ENCODE measurements around the gene TDRD1.

Gene TDRD1

DNA sequence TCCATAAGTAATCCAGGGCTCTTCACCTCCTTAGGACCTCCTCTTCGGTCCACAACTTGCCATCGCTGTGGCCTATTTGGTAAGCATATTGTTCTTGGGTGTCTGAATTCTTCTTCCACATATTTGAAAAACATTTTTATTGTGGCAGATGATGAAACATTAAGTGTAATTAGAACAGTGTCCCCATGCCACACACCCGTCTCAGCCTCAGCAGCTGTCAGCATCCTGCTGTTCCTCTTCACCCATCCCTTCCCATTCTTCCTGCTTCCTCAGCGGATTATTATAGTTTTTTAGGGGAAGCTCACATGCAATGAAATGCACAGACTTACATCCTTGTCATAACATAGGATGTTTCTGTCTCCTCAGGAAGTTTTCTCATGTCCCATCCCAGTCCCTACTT is 20.1 kb downstream of the TDRD1 start:
- no peak for TF ChIP-seq CSDC2 (CRISPR knock-in tag; IDR thresholded peaks at IDR 0.05)
- TF ChIP-seq ZFP3 (CRISPR knock-in tag; IDR thresholded peaks at IDR 0.05): no peak
- TF ChIP-seq ZNF70 (CRISPR knock-in tag; IDR thresholded peaks at IDR 0.05): no peak
- no peak for TF ChIP-seq PPARA (CRISPR knock-in tag; IDR thresholded peaks at IDR 0.05; ENCODE audit: borderline replicate concordance)
- no peak for TF ChIP-seq ZC3H10 (CRISPR knock-in tag; IDR thresholded peaks at IDR 0.05)
- ATAC-seq: no peak

DNA sequence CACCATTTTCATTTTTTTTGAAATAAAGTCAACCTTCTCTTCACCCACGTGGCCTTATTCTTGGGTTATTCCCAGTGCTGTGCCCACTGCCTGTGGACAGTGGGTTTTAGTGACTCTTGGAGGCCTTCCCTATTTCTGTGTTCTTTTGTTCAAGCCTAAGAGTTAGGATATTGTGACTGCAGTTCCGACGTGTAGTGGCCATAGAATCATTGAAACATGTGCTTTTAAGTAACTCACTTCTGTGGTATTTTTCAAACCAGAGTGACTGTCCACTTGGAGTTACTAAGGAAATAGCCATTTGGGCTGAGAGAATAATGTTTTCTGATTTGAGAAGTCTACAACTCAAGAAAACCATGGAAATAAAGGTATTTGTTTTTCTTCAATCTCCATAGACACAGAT is 23.7 kb downstream of the TDRD1 start:
- no peak for ATAC-seq
- TF ChIP-seq SNAI2 (CRISPR knock-in tag; IDR thresholded peaks at IDR 0.05) (no peak), ZFP3 (CRISPR knock-in tag; IDR thresholded peaks at IDR 0.05) (no peak), ZNF565 (CRISPR knock-in tag; conservative IDR thresholded peaks at IDR 0.05; ENCODE audit: low read depth) (no peak), ZNF8 (CRISPR knock-in tag; IDR thresholded peaks at IDR 0.05) (no peak), RARB (CRISPR knock-in tag; IDR thresholded peaks at IDR 0.05) (no peak), ARNTL (CRISPR knock-in tag; IDR thresholded peaks at IDR 0.05; ENCODE audit: borderline replicate concordance, low read depth) (no peak), TOX (CRISPR knock-in tag; IDR thresholded peaks at IDR 0.05; ENCODE audit: borderline replicate concordance) (no peak), BACH2 (CRISPR knock-in tag; IDR thresholded peaks at IDR 0.05; ENCODE audit: borderline replicate concordance) (no peak), GLIS3 (CRISPR knock-in tag; IDR thresholded peaks at IDR 0.05) (no peak), CSDC2 (CRISPR knock-in tag; IDR thresholded peaks at IDR 0.05) (no peak), ZNF70 (CRISPR knock-in tag; IDR thresholded peaks at IDR 0.05) (no peak), PPARA (CRISPR knock-in tag; IDR thresholded peaks at IDR 0.05; ENCODE audit: borderline replicate concordance) (no peak), ISL1 (CRISPR knock-in tag; IDR thresholded peaks at IDR 0.05) (no peak), ESRRG (CRISPR knock-in tag; IDR thresholded peaks at IDR 0.05) (no peak)
- TF ChIP-seq, protein P1, sequence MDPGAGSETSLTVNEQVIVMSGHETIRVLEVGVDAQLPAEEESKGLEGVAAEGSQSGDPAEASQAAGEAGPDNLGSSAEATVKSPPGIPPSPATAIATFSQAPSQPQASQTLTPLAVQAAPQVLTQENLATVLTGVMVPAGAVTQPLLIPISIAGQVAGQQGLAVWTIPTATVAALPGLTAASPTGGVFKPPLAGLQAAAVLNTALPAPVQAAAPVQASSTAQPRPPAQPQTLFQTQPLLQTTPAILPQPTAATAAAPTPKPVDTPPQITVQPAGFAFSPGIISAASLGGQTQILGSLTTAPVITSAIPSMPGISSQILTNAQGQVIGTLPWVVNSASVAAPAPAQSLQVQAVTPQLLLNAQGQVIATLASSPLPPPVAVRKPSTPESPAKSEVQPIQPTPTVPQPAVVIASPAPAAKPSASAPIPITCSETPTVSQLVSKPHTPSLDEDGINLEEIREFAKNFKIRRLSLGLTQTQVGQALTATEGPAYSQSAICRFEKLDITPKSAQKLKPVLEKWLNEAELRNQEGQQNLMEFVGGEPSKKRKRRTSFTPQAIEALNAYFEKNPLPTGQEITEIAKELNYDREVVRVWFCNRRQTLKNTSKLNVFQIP (CRISPR knock-in tag; IDR thresholded peaks at IDR 0.05; ENCODE audit: borderline replicate concordance, low read depth): no peak

DNA sequence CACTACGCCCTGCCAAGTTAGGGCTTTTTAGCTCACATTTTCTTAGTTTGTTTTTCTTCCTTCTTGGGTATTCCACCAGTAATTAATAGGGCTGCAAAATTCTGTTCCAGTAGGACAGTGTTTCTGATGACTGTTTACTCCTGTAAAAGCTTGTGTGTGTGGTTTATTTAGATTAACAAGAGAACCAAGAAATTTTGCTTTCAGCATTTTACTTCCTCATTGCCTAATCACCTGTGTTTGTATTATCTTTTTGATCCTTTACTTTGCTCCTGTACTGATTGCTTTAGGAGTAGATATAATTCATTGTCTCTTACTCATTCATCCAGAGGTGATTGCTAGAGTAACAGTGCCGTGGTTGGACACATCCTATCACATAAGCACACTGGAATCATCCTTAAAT is 27.7 kb downstream of the TDRD1 start:
- ATAC-seq: no peak
- no peak for TF ChIP-seq SNAI2 (CRISPR knock-in tag; IDR thresholded peaks at IDR 0.05)
- TF ChIP-seq, protein P2, sequence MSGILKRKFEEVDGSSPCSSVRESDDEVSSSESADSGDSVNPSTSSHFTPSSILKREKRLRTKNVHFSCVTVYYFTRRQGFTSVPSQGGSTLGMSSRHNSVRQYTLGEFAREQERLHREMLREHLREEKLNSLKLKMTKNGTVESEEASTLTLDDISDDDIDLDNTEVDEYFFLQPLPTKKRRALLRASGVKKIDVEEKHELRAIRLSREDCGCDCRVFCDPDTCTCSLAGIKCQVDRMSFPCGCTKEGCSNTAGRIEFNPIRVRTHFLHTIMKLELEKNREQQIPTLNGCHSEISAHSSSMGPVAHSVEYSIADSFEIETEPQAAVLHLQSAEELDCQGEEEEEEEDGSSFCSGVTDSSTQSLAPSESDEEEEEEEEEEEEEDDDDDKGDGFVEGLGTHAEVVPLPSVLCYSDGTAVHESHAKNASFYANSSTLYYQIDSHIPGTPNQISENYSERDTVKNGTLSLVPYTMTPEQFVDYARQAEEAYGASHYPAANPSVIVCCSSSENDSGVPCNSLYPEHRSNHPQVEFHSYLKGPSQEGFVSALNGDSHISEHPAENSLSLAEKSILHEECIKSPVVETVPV (CRISPR knock-in tag; IDR thresholded peaks at IDR 0.05): no peak
- TF ChIP-seq, protein P3, sequence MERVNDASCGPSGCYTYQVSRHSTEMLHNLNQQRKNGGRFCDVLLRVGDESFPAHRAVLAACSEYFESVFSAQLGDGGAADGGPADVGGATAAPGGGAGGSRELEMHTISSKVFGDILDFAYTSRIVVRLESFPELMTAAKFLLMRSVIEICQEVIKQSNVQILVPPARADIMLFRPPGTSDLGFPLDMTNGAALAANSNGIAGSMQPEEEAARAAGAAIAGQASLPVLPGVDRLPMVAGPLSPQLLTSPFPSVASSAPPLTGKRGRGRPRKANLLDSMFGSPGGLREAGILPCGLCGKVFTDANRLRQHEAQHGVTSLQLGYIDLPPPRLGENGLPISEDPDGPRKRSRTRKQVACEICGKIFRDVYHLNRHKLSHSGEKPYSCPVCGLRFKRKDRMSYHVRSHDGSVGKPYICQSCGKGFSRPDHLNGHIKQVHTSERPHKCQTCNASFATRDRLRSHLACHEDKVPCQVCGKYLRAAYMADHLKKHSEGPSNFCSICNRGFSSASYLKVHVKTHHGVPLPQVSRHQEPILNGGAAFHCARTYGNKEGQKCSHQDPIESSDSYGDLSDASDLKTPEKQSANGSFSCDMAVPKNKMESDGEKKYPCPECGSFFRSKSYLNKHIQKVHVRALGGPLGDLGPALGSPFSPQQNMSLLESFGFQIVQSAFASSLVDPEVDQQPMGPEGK (CRISPR knock-in tag; IDR thresholded peaks at IDR 0.05; ENCODE audit: borderline replicate concordance): no peak
- no peak for TF ChIP-seq TCF4 (CRISPR knock-in tag; IDR thresholded peaks at IDR 0.05; ENCODE audit: borderline replicate concordance)
- no peak for TF ChIP-seq ZFP3 (CRISPR knock-in tag; IDR thresholded peaks at IDR 0.05)
- TF ChIP-seq BACH2 (CRISPR knock-in tag; IDR thresholded peaks at IDR 0.05; ENCODE audit: borderline replicate concordance): no peak
- TF ChIP-seq ZNF70 (CRISPR knock-in tag; IDR thresholded peaks at IDR 0.05): no peak

DNA sequence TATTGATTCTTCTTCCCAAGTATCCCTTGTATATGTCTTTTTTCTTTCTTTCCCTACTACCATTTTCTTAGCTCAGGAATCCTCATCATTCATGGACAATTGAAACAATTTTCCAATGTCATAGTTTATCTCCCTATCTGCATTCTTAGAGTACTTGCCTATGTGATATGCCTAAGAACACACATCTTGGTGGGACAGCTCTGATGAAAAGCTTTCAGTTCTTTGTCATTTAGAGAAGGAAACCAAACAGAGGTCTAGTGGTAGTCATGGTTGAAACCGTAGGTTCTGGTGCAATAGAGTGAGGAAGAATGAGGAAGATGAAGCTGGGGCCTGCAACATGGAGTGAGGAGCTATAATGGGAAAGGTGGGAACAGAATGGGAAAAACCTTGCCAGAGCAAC is 28.2 kb downstream of the TDRD1 start:
- no peak for ATAC-seq

DNA sequence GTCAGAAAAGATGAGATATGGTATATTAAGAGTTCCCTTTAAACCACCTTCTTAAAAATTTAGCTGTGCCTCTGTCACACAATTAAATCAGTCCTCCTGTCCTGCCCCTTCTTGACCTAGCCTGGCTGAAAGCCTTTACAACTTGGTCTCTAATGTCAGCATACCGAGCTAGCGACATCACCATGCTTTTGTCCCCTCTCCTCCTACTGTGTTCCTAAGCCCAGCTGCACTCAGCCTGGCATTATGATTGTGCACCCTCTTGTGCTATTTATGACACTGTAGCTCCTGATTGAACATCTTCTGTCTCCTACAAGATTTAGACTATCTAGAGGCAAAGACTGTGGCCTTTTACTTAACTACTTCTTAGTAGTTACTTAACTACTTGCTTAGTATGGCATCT is 29.2 kb downstream of the TDRD1 start:
- TF ChIP-seq OSR1 (CRISPR knock-in tag; IDR thresholded peaks at IDR 0.05) (no peak), TCF4 (CRISPR knock-in tag; IDR thresholded peaks at IDR 0.05; ENCODE audit: borderline replicate concordance) (no peak), GLIS3 (CRISPR knock-in tag; IDR thresholded peaks at IDR 0.05) (no peak)
- TF ChIP-seq, protein P2 (CRISPR knock-in tag; IDR thresholded peaks at IDR 0.05): no peak
- ATAC-seq: no peak

More for the DNA sequence above, 28.2 kb downstream of the TDRD1 start:
- TF ChIP-seq ZC3H10 (CRISPR knock-in tag; IDR thresholded peaks at IDR 0.05) (no peak), SNAI2 (CRISPR knock-in tag; IDR thresholded peaks at IDR 0.05) (no peak), ESRRG (CRISPR knock-in tag; IDR thresholded peaks at IDR 0.05) (no peak)
- TF ChIP-seq, protein P3 (CRISPR knock-in tag; IDR thresholded peaks at IDR 0.05; ENCODE audit: borderline replicate concordance): no peak

Measured in SK-N-SH treated with all-trans-retinoic acid at 6 μM for 48 hours (cell line).